ENCODE results near the gene PTPRR. TPM values are rescaled to one million over a fixed set of nuclear protein-coding genes. Genes with fewer than 3 reads are reported as not detected.

The PTPRR gene
- total and polyA plus RNA-seq, 2 donors (not counting 3 experiments of a cell fraction or from before 2014, with no cell fraction given): 0.46 to 1.1 TPM

DNA sequence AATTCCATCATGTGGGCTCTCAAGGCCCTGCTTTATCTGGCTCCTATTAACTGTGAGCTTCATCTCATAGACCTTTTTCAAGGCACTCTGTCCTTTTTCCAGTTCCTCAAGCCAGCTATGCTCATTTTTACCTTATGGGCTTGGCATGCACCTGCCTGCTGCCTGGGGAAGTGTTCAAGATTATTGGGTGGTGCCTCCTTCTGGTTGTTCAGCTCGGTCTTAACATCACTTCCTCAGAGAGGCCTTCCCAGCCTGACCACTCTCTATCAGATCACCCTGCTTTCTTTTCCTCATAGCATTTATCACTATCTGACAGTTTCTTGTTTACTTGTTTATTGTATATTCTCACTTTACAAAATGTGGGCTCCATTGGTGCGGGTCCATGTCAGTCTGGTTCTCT, 141.3 kb downstream of the PTPRR start:
- no peak overlapping the region for H3K4me2 ChIP-seq (ENCODE audit: insufficient read depth, low read length)
- no peaks in the 10 kb centered on the region for H3K36me3 ChIP-seq (ENCODE audit: control insufficient read depth in 2 of 2, extremely low read depth in 1 of 2, insufficient read depth in 2 of 2, low read length in 2 of 2)
- H3K27ac ChIP-seq (ENCODE audit: insufficient read depth, low read depth, low read length): no peak overlapping the region
- H3K27me3 ChIP-seq (ENCODE audit: control insufficient read depth in 2 of 2, insufficient read depth in 2 of 2, low read length in 2 of 2): peaks cover 2 to 5% of the 10 kb centered on the region in 2 experiments
- no peaks in the 10 kb centered on the region for H3K4me1 ChIP-seq (ENCODE audit: control insufficient read depth, extremely low read depth, insufficient read depth, low read length)
- no peak overlapping the region for H3K4me3 ChIP-seq (replicated peaks in 1 of 3; ENCODE audit: insufficient read depth in 1 of 3, low read depth in 1 of 3, low read length in 3 of 3)
- H3K9ac ChIP-seq (replicated peaks; ENCODE audit: extremely low read depth, insufficient read depth, low read length): no peak overlapping the region
- intact Hi-C loops (cut with micrococcal nuclease) (no loop called here), dilution Hi-C loops (cut with MboI; ENCODE audit: extremely low pct_ligation_motif_present, low sequenced_read_pairs) (no loop called here)
- ChIA-PET POLR2A (no interaction called here), CTCF (no interaction called here)
- TF ChIP-seq EZH2 (IDR thresholded peaks at IDR 0.05; ENCODE audit: borderline replicate concordance, low read depth, low read length, severe bottlenecking): no peak
- TF ChIP-seq JUN (IDR thresholded peaks at IDR 0.05; ENCODE audit: borderline replicate concordance, insufficient read depth, insufficient read length, low read depth): no peak
- TF ChIP-seq, protein P1, sequence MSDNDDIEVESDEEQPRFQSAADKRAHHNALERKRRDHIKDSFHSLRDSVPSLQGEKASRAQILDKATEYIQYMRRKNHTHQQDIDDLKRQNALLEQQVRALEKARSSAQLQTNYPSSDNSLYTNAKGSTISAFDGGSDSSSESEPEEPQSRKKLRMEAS (IDR thresholded peaks at IDR 0.05; ENCODE audit: insufficient read depth, insufficient read length): no peak
- TF ChIP-seq MYC (IDR thresholded peaks at IDR 0.05; ENCODE audit: low read depth, low read length): no peak
- TF ChIP-seq POLR2A (IDR thresholded peaks at IDR 0.05; ENCODE audit: low read depth, low read length): no peak
- TF ChIP-seq POLR2AphosphoS5 (IDR thresholded peaks at IDR 0.05; ENCODE audit: insufficient read depth, low read depth, low read length): no peak
- no peak for TF ChIP-seq GATA2 (IDR thresholded peaks at IDR 0.05; ENCODE audit: insufficient read depth, insufficient read length, low read depth, low read length)
- no peak for TF ChIP-seq FOS (IDR thresholded peaks at IDR 0.05; ENCODE audit: borderline replicate concordance, insufficient read depth, low read length)
- TF ChIP-seq CTCF (IDR thresholded peaks at IDR 0.05; ENCODE audit: extremely low read depth in 1 of 2, insufficient read depth in 1 of 2, low read depth in 1 of 2, low read length in 2 of 2): no peak
- no peak for DNase-seq (ENCODE audit: low read depth, low spot score)
- H3K9me3 ChIP-seq (replicated peaks; ENCODE audit: control insufficient read depth, insufficient read depth, low read length): no peaks in the 10 kb centered on the region
- H3K9me1 ChIP-seq (replicated peaks; ENCODE audit: control insufficient read depth, extremely low read depth, insufficient read depth, low read length): no peaks in the 10 kb centered on the region
- H3K79me2 ChIP-seq (ENCODE audit: control insufficient read depth, insufficient read depth, low read length): no peaks in the 10 kb centered on the region
- no peak for FAIRE-seq
- BruUV-seq (replicated peaks): no TSS peak
- no peak overlapping the region for H2AFZ ChIP-seq (ENCODE audit: low read depth, low read length)
- H4K20me1 ChIP-seq (replicated peaks; ENCODE audit: control insufficient read depth, extremely low read depth, insufficient read depth, low read length): no peaks in the 10 kb centered on the region
